Kidney glomerular epithelial cell (primary cell): ENCODE results near the gene SCAF1.
A peak's percentile ranks its signal among the peaks of the same experiment; 100 is the strongest.

Experiments
- DNase-seq: peaks from one replicate; lab custom pipeline; 2025; lab: John Stamatoyannopoulos, UW

The SCAF1 gene

GRCh38 chr19:49646586-49646985, 4.6 kb downstream of the SCAF1 start:
- no peak for DNase-seq

GRCh38 chr19:49651029-49651819, 9.2 kb downstream of the SCAF1 start:
- DNase-seq, result no peak

GRCh38 chr19:49651820-49652550, 10.0 kb downstream of the SCAF1 start:
- DNase-seq, result no peak

DNA sequence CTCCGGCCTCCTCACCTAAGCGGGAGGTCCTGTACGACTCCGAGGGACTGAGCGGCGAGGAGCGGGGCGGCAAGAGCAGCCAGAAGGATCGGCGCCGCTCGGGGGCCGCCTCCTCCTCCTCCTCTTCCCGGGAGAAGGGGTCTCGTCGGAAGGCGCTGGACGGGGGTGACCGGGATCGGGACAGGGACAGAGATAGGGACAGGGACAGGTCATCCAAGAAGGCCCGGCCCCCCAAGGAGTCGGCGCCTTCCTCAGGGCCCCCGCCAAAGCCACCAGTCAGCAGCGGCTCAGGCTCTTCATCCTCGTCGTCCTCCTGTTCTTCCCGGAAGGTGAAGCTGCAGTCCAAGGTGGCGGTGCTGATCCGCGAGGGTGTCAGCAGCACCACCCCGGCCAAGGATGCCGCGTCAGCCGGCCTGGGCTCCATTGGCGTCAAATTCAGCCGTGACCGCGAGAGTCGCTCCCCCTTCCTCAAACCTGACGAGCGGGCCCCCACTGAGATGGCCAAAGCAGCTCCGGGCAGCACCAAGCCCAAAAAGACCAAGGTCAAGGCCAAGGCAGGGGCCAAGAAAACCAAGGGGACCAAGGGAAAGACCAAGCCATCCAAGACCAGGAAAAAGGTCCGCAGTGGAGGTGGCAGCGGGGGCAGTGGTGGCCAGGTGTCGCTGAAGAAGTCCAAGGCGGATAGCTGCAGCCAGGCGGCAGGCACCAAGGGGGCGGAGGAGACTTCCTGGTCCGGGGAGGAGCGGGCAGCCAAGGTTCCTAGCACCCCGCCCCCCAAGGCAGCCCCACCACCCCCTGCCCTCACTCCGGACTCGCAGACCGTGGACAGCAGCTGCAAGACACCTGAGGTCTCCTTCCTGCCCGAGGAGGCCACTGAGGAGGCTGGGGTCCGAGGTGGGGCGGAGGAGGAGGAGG, 10.8 kb downstream of the SCAF1 start:
- DNase-seq, result no peak

DNA sequence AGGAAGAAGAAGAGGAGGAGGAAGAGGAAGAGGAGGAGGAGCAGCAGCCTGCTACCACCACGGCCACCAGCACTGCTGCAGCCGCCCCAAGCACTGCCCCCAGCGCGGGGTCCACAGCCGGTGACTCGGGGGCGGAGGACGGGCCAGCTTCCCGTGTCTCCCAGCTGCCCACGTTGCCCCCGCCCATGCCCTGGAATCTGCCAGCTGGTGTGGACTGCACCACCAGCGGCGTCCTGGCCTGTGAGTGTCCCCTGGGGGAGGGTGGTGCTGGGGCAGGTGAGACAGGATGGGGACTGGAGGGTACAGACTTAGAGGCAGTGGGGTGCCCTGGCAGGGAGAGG, 11.4 kb downstream of the SCAF1 start:
- no peak for DNase-seq

GRCh38 chr19:49654581-49654980, 12.6 kb downstream of the SCAF1 start:
- DNase-seq, result no peak

DNA sequence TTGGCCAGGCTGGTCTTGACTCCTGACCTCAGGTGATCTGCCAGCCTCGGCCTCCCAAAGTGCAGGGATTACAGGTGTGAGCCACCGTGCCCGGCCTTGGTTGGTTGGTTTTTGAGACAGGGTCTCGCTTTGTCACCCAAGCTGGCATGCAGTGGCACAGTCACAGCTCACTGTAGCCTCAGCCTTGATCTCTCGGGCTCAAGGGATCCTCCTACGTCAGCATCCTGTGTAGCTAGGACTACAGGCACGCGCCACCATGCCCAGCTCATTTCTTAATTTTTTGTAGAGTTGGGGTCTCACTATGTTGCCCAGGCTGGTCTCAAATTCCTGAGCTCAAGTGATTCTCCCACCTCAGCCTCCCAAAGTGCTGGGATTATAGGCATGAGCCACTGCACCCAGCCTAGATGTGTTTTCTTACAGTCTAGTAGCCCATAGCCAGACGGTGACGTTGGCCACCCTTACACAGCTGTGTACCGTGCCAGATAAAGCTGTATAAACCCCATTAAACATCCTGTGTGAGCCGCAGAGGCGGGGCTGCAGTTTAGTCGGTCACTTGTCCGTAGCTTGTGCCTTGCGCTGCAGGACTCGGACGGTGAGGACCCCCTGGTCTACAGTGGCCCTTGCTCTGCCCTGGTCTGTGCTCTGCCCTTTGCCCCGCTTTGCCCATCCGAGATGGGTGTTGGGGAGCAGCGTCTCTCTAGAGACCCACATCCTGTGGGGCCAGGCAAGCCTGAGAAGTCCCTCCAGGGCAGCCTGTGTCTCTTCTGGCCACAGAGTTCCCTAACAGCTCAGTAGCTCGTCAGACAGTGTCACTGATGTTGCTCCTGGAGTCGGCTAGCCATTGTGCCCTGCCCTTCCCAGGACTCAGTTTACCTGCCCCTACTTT, 13.8 kb downstream of the SCAF1 start:
- no peak for DNase-seq

- DNase-seq, result no peak
Measured at GRCh38 chr19:49656456-49657109, 14.6 kb downstream of the SCAF1 start.

GRCh38 chr19:49657493-49658138, 15.6 kb downstream of the SCAF1 start:
- no peak for DNase-seq

DNA sequence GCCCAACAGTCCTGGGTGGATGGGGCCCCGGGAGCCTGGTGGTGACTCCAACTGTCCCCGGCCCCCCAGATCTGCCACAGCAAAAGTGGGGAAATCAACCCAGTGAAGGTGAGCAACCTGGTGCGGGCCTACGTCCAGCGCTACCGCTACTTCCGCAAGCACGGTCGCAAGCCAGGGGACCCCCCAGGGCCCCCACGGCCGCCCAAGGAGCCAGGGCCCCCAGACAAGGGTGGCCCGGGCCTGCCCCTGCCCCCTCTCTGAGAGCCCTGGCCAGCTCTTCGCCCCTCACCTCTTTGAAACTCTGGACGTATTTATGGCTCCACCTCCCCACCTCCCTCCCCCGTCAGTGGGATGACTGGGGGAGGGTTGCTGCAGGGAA, 16.1 kb downstream of the SCAF1 start:
- no peak for DNase-seq

GRCh38 chr19:49658566-49659442, 16.8 kb downstream of the SCAF1 start:
- no peak for DNase-seq

GRCh38 chr19:49660338-49660961, 18.4 kb downstream of the SCAF1 start:
- DNase-seq, result no peak

- DNase-seq, result no peak
Measured at GRCh38 chr19:49662011-49662410, 20.0 kb downstream of the SCAF1 start.

DNA sequence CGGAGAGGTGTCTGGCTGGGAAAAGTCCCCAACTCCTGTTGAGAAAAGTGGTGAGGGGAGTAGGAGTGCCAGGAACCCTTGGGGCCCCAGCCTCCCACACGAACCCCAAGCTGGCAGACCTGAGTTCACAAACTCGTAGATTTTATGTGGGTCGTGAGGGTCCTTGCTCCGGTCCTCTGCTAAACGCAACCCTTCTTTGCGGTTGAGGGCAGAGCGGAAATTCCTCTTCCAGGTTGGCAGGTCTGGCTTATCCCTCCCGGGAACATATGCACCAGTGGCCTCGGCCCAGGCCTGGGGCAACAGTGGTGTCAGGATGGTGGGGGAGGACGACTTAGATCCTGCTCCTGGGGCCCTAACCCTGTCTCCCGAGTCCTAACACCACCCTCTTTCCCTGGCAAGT, 21.2 kb downstream of the SCAF1 start:
- DNase-seq, result no peak

- peak; percentile 70 for DNase-seq
Measured at GRCh38 chr19:49664171-49665035, 22.4 kb downstream of the SCAF1 start.

DNA sequence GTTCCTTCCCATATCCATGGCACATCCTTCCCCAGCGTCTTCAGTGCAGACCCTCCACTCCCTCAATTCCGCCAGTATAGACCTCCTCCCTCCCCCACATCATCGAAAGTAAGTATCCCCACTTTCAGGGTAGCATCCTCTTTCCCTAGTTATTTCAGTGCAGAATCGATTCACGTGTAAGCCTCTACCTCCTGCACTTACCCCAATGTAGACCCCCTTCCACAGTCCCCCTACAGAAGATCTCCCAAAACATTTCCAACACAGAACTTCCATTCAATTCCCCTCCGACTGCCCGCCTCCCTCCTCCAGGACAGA, 23.0 kb downstream of the SCAF1 start:
- no peak for DNase-seq

DNA sequence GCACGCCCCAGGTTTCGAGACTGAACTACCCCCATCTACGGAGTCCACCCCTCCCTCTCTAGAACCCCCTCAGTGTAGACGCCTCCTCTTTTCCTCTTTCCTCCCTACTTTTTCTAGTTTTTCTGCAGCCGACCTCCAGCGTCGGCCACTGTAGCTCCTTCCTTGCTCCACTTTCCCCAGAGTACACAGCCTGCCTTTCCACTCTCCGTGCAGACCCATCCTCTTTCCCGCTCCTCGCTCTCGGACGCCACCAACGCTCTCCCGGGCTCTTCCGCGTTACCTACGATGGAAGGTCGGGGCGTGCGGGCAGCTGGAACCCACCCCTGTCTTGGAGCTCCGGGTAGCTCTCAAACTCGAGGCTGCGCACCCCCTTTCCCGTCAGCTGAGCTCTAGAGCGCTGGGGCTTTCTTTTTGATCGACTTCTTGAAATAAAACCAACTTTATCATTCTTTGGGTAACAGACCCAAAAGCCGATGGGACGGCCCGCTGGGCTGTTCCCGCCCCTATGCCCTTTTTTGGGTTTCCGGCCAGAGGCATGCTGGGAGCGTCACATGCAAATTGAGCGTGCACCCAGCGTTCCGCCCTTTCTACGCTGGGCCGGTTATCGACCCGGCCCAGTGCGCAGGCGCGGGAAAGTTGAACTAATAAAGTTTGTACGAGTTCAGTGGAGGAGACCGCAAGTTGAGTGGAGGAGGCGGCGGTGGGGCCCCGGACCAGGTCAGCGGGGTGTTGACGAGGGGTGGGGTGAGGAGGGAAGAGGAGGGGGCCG, 23.5 kb downstream of the SCAF1 start, which contains the start of the genes BCL2L12 and IRF3:
Gene BCL2L12, plus strand, starts transcription at position 583 of the 769 bp plus-strand sequence. CDS start 760 bp downstream, outside the sequence.
Gene IRF3, minus strand, starts transcription at position 507 of the 769 bp plus-strand sequence. CDS start 1,019 bp downstream, outside the sequence.
- peak; percentile 97 for DNase-seq
